NCI-H2081 treated with DMSO at 0.1 percent for 48 hours (cell line): Measurements from ENCODE around the gene DR1.

Source experiments
- DNase-seq: peaks from one replicate; lab custom pipeline; 2025; lab: John Stamatoyannopoulos, UW

DR1 gene

GRCh38 chr1:93345633-93346420 is at the start of gene DR1:
Gene DR1 (plus strand): TSS chr1:93345907. CDS start chr1:93346646, 739 bp downstream.
- peak; percentile 28 for DNase-seq

- no peak for DNase-seq
Measured at GRCh38 chr1:93296555-93297154, 49.1 kb upstream of the DR1 start.

- no peak for DNase-seq
Measured at GRCh38 chr1:93301131-93301530, 44.6 kb upstream of the DR1 start.

DNA sequence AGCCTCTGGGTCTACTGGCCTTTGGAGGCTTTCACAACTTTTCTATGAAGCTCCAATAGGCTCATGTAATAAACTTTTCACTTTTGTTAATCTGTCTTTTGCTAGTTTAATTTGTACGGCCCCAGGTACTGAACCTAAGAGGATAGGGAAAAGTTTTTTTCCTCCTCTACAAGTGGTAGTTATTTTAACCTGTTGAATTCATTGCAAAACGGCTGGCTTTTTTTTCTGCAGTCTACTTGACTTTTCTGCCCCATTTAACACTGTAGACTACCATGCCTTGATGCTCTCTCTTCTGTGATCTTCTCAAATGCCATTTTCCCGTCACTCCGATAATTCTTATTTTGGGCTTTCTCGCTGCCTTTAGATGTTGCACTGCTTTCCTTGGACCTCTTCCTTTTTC is 43.6 kb upstream of the DR1 start:
- no peak for DNase-seq

GRCh38 chr1:93304716-93305138 is 41.0 kb upstream of the DR1 start:
- peak; percentile 3 for DNase-seq

GRCh38 chr1:93306920-93307319 is 38.8 kb upstream of the DR1 start:
- no peak for DNase-seq

DNA sequence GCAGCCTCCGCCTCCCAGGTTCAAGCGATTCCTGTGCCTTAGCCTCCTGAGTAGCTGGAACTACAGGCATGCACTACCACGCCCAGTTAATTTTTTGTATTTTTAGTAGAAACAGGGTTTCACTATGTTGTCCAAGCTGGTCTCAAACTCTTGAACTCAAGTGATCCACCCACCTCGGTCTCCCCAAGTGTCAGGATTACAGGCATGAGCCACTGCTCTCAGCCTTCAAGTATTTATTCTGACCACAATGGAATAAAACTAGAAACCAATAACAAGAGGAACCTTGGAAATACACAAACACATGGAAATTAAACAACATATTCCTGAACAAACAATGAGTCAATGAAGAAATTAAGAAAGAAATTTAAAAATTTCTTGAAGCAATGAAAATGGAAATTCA is 32.7 kb upstream of the DR1 start:
- DNase-seq = no peak

DNA sequence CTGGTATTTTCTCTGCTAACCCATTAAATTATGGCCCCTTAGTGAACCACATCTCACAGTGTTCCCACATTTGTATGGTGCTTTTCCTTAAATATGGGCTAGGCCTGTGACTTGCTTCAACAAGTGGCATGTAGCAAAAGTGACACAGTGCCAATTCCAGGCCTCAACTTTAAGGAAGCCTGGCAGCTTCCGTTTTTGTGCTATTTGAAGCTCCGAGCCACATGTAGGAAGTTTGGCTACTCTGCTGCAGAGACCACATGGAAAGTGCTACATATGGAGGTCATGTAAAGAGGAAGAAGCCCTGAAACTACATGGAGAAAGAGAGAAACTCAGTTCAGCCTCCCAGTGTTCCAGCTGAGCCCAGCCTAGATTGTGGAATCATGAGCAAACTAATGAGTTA is 28.5 kb upstream of the DR1 start:
- no peak for DNase-seq

- no peak for DNase-seq
Measured at GRCh38 chr1:93317943-93318342, 27.8 kb upstream of the DR1 start.

DNA sequence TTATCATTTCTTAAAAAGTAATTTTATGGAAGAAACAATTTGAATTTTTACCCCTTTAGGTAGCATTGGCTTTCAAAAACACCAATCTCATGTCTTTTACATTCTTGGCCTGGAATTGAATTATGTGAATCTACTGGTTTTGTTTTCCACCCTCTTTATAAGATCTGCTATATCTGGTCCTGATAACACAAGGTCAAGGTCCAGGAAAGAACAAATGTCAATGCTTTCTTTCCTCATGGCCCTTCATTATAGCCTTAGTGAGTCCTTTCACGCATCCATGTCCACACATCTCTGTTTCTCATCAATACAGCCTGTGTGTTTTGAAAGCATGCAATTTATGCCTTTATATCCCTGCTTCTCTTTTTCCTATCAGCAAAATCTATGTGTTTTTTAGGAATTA is 24.0 kb upstream of the DR1 start:
- DNase-seq = no peak

- no peak for DNase-seq
Measured at GRCh38 chr1:93322349-93322748, 23.4 kb upstream of the DR1 start.

DNA sequence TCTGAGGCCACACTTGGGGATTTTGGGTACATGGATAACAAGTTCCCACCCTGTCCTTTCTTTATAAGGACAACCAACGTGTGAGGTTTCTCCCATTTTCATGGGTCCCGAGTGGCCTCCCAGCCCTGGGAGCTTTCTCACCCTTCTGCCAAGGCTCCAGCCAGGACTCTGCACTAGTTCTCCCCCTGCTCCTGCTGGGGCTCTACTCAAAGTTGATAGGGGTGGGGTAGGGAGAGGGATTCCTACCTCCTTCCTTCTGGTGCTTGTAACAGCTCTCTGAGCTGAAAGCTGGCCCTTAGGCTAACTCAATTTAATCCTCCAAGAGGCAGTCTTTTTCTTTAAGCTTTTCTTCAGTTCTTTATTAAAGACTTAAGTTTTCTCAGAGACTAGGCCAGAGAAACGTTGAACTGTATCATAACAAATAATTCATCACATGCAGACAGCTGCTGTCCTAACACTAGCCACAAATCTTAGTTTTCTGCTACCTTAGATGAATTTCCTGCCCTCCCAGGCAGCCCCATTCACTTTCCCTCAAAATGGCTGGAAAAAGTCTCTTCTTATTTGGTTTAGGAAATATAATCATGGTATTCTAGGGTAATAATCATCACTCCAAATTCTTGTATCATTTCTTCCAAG is 22.4 kb upstream of the DR1 start:
- no peak for DNase-seq

DNA sequence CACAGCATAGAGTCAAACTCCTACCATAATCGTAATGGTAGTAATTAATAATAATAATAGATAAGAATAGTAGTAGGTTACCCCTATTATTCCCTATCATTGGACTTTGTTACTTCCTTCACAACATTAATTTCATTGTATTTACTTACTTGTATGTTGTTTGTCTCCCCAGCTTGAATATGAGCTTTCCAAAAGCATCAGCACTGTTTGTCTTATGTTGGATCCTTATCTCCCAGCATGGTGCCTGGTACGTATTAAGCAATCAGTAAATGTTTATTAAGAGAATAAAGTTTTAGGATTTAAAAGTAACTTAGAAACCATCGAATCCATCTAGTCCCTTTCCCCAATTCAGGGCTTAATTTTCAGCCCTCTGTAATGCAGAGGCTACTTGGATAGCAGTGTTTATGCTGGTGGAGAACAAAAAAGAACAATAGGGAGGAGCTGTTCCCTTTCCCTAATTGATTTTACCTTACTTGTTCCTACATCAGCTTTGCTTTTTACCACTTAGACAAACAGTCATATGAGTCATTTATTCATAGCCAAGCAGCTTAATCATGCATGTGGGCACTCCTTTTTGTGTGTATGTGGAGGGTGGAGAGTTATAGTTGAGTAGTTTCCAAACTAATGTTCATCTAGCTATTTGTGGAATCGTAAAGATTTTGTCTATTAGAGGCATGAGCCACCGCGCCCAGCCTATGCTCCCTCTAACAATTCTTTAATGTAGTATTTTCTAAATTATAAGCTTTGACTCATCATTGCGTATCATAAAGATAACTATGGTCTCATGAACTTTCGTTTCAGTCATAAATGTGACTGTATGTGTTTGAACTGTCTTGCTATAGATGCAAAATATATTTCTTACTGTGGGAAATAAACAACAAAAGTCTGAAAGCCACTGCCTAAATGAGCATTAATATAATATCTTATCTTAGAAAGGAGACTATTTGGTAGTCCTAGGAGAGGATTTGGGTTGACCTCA is 20.9 kb upstream of the DR1 start:
- DNase-seq = no peak

GRCh38 chr1:93328809-93329760 is 16.6 kb upstream of the DR1 start:
- no peak for DNase-seq

GRCh38 chr1:93330196-93330595 is 15.5 kb upstream of the DR1 start:
- DNase-seq = no peak

DNA sequence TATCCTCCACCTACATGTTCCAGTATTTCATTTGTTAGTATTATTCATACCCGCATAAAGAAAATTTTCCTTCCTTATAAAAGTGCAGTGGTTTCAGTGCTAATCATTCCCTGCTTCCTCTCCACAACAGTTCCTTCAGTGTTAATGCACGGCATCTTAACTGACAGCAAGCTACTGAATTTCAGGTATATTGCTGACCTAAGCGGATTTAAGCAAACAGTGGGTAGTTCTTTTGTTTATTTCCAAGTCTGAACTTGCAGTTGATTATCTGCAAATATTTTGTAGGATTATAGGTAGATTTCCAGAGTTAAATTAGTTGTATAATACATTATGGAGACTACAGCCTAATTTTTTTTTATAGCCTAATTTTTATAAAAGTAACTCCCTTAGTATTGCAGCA is 15.1 kb upstream of the DR1 start:
- no peak for DNase-seq

GRCh38 chr1:93331412-93331811 is 14.3 kb upstream of the DR1 start:
- DNase-seq = no peak

DNA sequence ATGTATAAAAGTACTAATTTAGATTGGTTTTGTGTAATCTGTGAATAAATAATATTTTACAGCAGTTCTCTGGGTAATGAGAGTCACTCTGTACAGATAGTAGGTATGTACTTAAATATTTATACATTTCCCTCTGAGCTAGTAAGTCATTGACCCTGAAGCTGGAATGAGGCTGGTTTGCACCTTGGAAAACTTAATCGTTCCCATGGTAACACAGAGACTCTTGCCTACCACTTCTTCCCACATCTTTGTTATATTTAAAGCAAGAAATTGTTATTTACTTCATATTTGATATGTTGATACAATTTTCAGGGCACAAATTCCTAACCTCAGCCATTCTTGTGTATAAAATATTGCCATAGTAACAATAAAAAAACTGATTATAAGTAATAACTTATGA is 13.3 kb upstream of the DR1 start:
- no peak for DNase-seq

DNA sequence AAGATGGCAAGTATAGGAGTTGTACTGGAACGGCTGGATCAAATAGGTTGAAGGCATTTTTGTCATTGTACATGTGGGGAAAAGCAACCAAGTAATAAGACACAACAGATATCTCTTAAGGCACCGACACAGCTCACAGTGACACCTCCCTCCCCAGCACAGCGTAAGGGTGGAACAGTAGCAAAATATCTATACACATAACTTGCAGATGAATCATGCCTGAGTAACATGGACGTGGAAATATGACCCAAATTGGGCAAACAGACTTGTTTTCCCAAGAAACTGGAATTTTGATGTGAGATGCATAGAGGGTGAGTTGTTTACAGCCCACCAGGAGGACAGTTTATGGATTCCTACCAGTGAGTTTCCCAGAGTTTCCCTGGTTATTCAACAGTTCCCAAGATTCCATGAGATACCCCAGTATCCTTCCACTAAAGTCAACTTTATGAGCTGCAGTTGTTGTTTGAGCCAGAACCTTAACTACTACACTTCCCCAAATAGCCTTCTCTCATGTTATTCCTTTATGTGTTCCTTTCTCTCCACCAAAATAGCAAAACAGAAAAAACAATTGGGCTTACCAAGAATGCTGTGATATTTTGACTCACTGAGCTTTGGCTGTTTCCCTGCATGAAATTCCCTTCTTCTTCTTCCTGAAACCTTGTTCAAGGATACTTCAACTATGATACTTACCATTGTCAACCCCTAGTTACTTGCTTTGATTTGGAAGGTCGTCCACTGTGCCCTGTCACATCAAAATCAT is 7.1 kb upstream of the DR1 start:
- no peak for DNase-seq

GRCh38 chr1:93339171-93339697 is 6.5 kb upstream of the DR1 start:
- DNase-seq = no peak
